GM10847 (cell line): ENCODE results near the gene SIRT5.

Source experiments
- POLR2A ChIP-seq: IDR thresholded peaks from 2 replicates; pipeline ENCODE4 v1.6.1; 2011; ENCODE audit not compliant: insufficient read length; ENCODE audit errors: extremely low read depth

The SIRT5 gene

GRCh38 chr6:13635948-13636658 lies 61.7 kb downstream of the SIRT5 start:
- TF ChIP-seq POLR2A, result no peak

GRCh38 chr6:13638014-13638413 lies 63.6 kb downstream of the SIRT5 start:
- no peak for TF ChIP-seq POLR2A

GRCh38 chr6:13638626-13639025 lies 64.2 kb downstream of the SIRT5 start:
- TF ChIP-seq POLR2A, result no peak

- no peak for TF ChIP-seq POLR2A
Measured at GRCh38 chr6:13641315-13641714, 66.9 kb downstream of the SIRT5 start.

GRCh38 chr6:13643125-13643524 lies 68.7 kb downstream of the SIRT5 start:
- TF ChIP-seq POLR2A, result no peak

GRCh38 chr6:13648850-13649249 lies 74.4 kb downstream of the SIRT5 start:
- no peak for TF ChIP-seq POLR2A

GRCh38 chr6:13649393-13649792 lies 75.0 kb downstream of the SIRT5 start:
- TF ChIP-seq POLR2A, result no peak

GRCh38 chr6:13653296-13653695 lies 78.9 kb downstream of the SIRT5 start:
- no peak for TF ChIP-seq POLR2A

GRCh38 chr6:13654496-13654895 lies 80.1 kb downstream of the SIRT5 start:
- TF ChIP-seq POLR2A, result no peak

- TF ChIP-seq POLR2A, result no peak
Measured at GRCh38 chr6:13655700-13656099, 81.3 kb downstream of the SIRT5 start.

GRCh38 chr6:13660273-13660672 lies 85.9 kb downstream of the SIRT5 start:
- no peak for TF ChIP-seq POLR2A

GRCh38 chr6:13660893-13661292 lies 86.5 kb downstream of the SIRT5 start:
- no peak for TF ChIP-seq POLR2A

- TF ChIP-seq POLR2A, result no peak
Measured at GRCh38 chr6:13661647-13662046, 87.2 kb downstream of the SIRT5 start.

- no peak for TF ChIP-seq POLR2A
Measured at GRCh38 chr6:13662651-13663334, 88.4 kb downstream of the SIRT5 start.

GRCh38 chr6:13663986-13664385 lies 89.6 kb downstream of the SIRT5 start:
- TF ChIP-seq POLR2A, result no peak
